Measurements from ENCODE around the gene CLEC6A.

DNA sequence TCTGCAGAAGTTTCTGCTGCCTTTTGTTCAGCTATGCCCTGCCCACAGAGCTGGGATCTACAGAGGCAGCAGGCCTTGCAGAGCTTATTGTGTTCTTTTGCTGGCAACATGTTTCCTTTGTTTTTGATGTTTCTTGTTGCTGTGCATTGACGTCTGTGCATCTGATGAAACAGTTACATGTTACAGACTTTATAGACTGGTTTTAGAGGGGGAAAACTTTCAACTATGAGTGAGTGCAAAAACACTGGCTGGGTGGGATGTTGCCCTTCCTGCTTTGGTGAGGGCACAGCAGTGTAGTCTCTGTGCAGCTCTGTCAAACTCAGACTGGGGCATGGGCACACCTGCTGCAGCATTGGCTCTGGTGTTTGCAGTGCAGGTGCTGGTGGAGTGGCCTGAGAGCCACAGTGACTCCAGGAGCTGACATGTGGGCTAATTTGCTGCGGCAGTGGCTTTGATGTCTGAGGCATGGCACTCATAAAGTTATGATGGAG lies 26.9 kb downstream of the CLEC6A start:
- TF ChIP-seq, protein P1, sequence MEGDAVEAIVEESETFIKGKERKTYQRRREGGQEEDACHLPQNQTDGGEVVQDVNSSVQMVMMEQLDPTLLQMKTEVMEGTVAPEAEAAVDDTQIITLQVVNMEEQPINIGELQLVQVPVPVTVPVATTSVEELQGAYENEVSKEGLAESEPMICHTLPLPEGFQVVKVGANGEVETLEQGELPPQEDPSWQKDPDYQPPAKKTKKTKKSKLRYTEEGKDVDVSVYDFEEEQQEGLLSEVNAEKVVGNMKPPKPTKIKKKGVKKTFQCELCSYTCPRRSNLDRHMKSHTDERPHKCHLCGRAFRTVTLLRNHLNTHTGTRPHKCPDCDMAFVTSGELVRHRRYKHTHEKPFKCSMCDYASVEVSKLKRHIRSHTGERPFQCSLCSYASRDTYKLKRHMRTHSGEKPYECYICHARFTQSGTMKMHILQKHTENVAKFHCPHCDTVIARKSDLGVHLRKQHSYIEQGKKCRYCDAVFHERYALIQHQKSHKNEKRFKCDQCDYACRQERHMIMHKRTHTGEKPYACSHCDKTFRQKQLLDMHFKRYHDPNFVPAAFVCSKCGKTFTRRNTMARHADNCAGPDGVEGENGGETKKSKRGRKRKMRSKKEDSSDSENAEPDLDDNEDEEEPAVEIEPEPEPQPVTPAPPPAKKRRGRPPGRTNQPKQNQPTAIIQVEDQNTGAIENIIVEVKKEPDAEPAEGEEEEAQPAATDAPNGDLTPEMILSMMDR (IDR thresholded peaks at IDR 0.05; ENCODE audit: insufficient read depth, low read length, poor library complexity, severe bottlenecking), result no peak
- no peak for TF ChIP-seq EZH2phosphoT487 (conservative IDR thresholded peaks at IDR 0.05; ENCODE audit: low read length)
